ENCODE data around the gene PC.

PC gene

DNA sequence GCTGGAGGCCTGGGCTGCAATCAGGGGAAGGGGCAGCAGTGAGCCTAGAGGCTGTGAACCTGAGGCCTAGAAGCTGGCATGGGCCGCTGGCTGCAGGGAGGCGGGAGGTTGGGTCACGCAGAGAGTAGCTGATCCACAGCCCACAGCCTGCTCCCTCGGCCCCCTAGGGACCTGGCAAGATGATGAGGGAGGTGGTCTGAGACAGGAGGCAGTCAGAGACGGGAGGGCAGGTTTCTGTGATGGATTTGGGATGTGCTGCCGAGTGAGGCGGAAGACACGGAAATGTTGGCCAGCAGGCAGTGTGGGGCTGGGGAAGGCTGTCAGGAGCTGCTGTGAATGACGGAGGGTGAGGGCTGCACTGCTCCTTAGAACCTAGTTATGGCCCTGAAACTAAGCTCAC, 78.6 kb downstream of the PC start:
- no peak overlapping the region for H3K27ac ChIP-seq (ENCODE audit: low read length, poor library complexity, severe bottlenecking)
- no peaks in the 10 kb centered on the region for H3K9me3 ChIP-seq (ENCODE audit: control insufficient read depth, low read length)
- H3K4ac ChIP-seq (ENCODE audit: low read depth in 1 of 2, low read length in 2 of 2): no peak overlapping the region
- no peak overlapping the region for H2BK15ac ChIP-seq (ENCODE audit: low read depth, poor library complexity, severe bottlenecking)
- H3K18ac ChIP-seq (ENCODE audit: low read depth in 1 of 2, low read length in 2 of 2): no peak overlapping the region
- H3K79me1 ChIP-seq (replicated peaks; ENCODE audit: low read length, poor library complexity, severe bottlenecking): peaks cover 25% of the 10 kb centered on the region
- peaks cover 0 to 3% of the 10 kb centered on the region in 2 experiments for H3K36me3 ChIP-seq (ENCODE audit: control insufficient read depth in 1 of 2, insufficient read depth in 2 of 2, low read depth in 1 of 2, low read length in 2 of 2)
- H4K8ac ChIP-seq (ENCODE audit: low read length): no peak overlapping the region
- 90% methylated on average over 9 of the region's 9 CpGs for WGBS
- DNase-seq: no peak
- no peak overlapping the region for H3K4me3 ChIP-seq (ENCODE audit: insufficient read depth in 1 of 2, low read depth in 1 of 2, low read length in 2 of 2)
- no peak overlapping the region for H2BK12ac ChIP-seq (ENCODE audit: low read length in 2 of 2)
- H4K91ac ChIP-seq (ENCODE audit: low read length): no peak overlapping the region
- H2AK5ac ChIP-seq (ENCODE audit: low read length, severe bottlenecking): no peak overlapping the region
- H2BK5ac ChIP-seq (ENCODE audit: low read depth, low read length, poor library complexity, severe bottlenecking): no peak overlapping the region
- peak overlapping the region in 1 of 2 experiments; percentile 36 for H3K14ac ChIP-seq (ENCODE audit: low read length in 2 of 2)
- no peak overlapping the region for H3K4me2 ChIP-seq (ENCODE audit: low read length, poor library complexity, severe bottlenecking)
- H2AFZ ChIP-seq (ENCODE audit: low read depth, low read length): no peak overlapping the region
- no peak overlapping the region for H3K9ac ChIP-seq (ENCODE audit: low read length)
- no peak overlapping the region for H3K23ac ChIP-seq (ENCODE audit: low read length in 2 of 2)
- H3K4me1 ChIP-seq (ENCODE audit: control insufficient read depth, insufficient read depth, low read depth, low read length): peaks cover 32% of the 10 kb centered on the region
- H3K27me3 ChIP-seq (ENCODE audit: control insufficient read depth in 1 of 2, insufficient read depth in 1 of 2, low read length in 2 of 2): peaks cover 0 to 4% of the 10 kb centered on the region in 2 experiments
- H2BK120ac ChIP-seq (ENCODE audit: low read depth, low read length): no peak overlapping the region

DNA sequence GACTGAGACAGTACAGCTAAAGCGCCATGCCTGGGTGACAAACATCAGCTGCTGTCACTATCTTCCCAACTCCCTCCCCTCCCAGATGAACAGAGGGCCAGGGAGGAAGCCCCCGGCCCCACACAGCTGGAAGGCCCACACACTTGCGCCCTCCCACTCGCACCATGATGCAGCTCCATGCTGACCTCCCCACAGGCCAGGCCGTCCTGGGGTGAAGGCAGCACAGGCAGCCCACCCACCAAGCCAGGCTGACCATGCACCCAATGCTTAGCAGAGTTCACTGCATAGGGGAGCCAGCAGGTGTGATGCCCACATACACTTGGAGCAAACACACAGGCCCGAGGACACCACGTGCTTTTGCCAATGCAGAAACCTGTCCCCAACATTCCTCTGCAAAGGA, 79.2 kb downstream of the PC start:
- Histone ChIP-seq H2BK120ac (ENCODE audit: low read depth, low read length) (no peak overlapping the region), H2BK12ac (ENCODE audit: low read length in 2 of 2) (no peak overlapping the region), H2BK5ac (ENCODE audit: low read depth, low read length, poor library complexity, severe bottlenecking) (no peak overlapping the region), H3K9me3 (ENCODE audit: control insufficient read depth, low read length) (no peaks in the 10 kb centered on the region), H3K27ac (ENCODE audit: low read length, poor library complexity, severe bottlenecking) (no peak overlapping the region), H3K4me1 (ENCODE audit: control insufficient read depth, insufficient read depth, low read depth, low read length) (peaks cover 32% of the 10 kb centered on the region), H3K23ac (ENCODE audit: low read length in 2 of 2) (no peak overlapping the region), H3K79me1 (replicated peaks; ENCODE audit: low read length, poor library complexity, severe bottlenecking) (peaks cover 24% of the 10 kb centered on the region), H3K27me3 (ENCODE audit: control insufficient read depth in 1 of 2, insufficient read depth in 1 of 2, low read length in 2 of 2) (peaks cover 0 to 4% of the 10 kb centered on the region in 2 experiments), H3K9ac (ENCODE audit: low read length) (peak overlapping the region; percentile 38), H2BK15ac (ENCODE audit: low read depth, poor library complexity, severe bottlenecking) (no peak overlapping the region), H3K4me2 (ENCODE audit: low read length, poor library complexity, severe bottlenecking) (no peak overlapping the region), H4K8ac (ENCODE audit: low read length) (no peak overlapping the region), H3K4me3 (ENCODE audit: insufficient read depth in 1 of 2, low read depth in 1 of 2, low read length in 2 of 2) (no peak overlapping the region), H3K36me3 (ENCODE audit: control insufficient read depth in 1 of 2, insufficient read depth in 2 of 2, low read depth in 1 of 2, low read length in 2 of 2) (peaks cover 0 to 3% of the 10 kb centered on the region in 2 experiments), H4K91ac (ENCODE audit: low read length) (peak overlapping the region; percentile 87), H3K14ac (ENCODE audit: low read length in 2 of 2) (peak overlapping the region in 1 of 2 experiments; percentile 6), H2AFZ (ENCODE audit: low read depth, low read length) (no peak overlapping the region), H3K4ac (ENCODE audit: low read depth in 1 of 2, low read length in 2 of 2) (no peak overlapping the region), H3K18ac (ENCODE audit: low read depth in 1 of 2, low read length in 2 of 2) (no peak overlapping the region), H2AK5ac (ENCODE audit: low read length, severe bottlenecking) (no peak overlapping the region)
- no peak for DNase-seq
- WGBS: 90% methylated on average over 5 of the region's 7 CpGs

DNA sequence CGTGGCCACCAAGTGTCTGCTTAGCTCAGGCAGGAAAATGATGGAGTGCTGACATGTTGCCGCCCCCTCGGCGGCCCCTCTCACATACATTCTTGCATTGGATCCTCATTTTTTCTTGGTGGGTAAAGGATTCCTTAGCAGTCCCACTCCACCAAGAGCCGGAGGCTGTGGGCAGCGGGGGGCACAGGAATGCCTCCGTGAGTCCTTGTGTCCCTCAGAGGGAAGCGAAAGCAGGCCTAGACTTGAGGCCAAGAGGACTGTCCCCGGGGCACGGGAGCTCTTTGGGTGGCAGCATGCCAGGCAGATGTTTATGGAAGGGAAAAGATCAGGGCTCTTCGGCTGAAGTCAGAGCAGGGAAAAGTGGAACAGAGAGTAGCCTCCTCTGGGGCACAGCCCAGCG, 79.7 kb downstream of the PC start:
- H2AK5ac ChIP-seq (ENCODE audit: low read length, severe bottlenecking): no peak overlapping the region
- no peak overlapping the region for H3K4me3 ChIP-seq (ENCODE audit: insufficient read depth in 1 of 2, low read depth in 1 of 2, low read length in 2 of 2)
- H4K8ac ChIP-seq (ENCODE audit: low read length): no peak overlapping the region
- H3K79me1 ChIP-seq (replicated peaks; ENCODE audit: low read length, poor library complexity, severe bottlenecking): peaks cover 26% of the 10 kb centered on the region
- no peak overlapping the region for H3K14ac ChIP-seq (ENCODE audit: low read length in 2 of 2)
- H2BK120ac ChIP-seq (ENCODE audit: low read depth, low read length): no peak overlapping the region
- H3K4me1 ChIP-seq (ENCODE audit: control insufficient read depth, insufficient read depth, low read depth, low read length): peaks cover 30% of the 10 kb centered on the region
- no peak overlapping the region for H3K23ac ChIP-seq (ENCODE audit: low read length in 2 of 2)
- H3K9me3 ChIP-seq (ENCODE audit: control insufficient read depth, low read length): no peaks in the 10 kb centered on the region
- peak overlapping the region; percentile 38 for H3K9ac ChIP-seq (ENCODE audit: low read length)
- no peak overlapping the region for H3K4me2 ChIP-seq (ENCODE audit: low read length, poor library complexity, severe bottlenecking)
- H3K18ac ChIP-seq (ENCODE audit: low read depth in 1 of 2, low read length in 2 of 2): no peak overlapping the region
- no peak overlapping the region for H2BK5ac ChIP-seq (ENCODE audit: low read depth, low read length, poor library complexity, severe bottlenecking)
- 89% methylated on average over 12 of the region's 12 CpGs for WGBS
- no peak overlapping the region for H3K4ac ChIP-seq (ENCODE audit: low read depth in 1 of 2, low read length in 2 of 2)
- peaks cover 0 to 3% of the 10 kb centered on the region in 2 experiments for H3K36me3 ChIP-seq (ENCODE audit: control insufficient read depth in 1 of 2, insufficient read depth in 2 of 2, low read depth in 1 of 2, low read length in 2 of 2)
- no peak overlapping the region for H2AFZ ChIP-seq (ENCODE audit: low read depth, low read length)
- no peak overlapping the region for H3K27ac ChIP-seq (ENCODE audit: low read length, poor library complexity, severe bottlenecking)
- H3K27me3 ChIP-seq (ENCODE audit: control insufficient read depth in 1 of 2, insufficient read depth in 1 of 2, low read length in 2 of 2): peaks cover 0 to 4% of the 10 kb centered on the region in 2 experiments
- peak overlapping the region; percentile 31 for H2BK15ac ChIP-seq (ENCODE audit: low read depth, poor library complexity, severe bottlenecking)
- DNase-seq: no peak
- H4K91ac ChIP-seq (ENCODE audit: low read length): no peak overlapping the region
- no peak overlapping the region for H2BK12ac ChIP-seq (ENCODE audit: low read length in 2 of 2)

DNA sequence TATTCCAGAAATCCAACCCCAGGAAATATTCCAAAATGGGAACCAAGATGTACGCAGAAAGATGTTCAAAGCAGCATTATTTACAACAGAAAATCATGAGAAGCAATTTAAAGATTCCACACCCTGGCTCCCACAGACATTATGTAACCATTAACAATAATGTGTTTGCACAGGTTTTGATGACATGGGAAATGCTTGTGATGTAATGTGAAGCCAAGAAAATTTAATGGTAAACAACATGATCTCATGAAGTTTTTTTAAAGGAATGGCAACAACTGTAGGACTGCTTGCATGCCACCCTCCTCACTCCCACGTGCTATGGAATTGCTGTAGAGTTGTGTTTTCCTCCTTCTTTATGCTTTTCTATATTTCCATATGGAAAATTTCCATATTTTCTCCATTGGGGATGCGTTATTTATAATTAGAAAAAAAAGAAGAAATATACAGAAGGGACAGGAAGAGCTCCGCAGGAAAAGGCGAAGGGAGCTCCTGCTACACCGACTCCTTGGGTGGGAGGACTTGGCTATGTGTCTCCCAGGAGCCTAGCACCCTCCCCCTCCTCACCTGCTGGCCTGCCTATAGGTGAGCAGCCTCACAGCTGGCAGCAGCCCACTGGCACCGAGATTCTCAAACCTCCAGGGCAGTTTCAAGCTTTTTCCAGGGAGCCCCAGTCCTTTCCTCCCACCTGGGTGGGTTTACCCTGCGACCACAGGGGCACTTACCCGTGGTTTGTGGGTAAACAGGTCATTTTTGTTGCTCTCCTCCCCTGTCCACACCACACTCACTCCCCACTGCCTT, 80.4 kb downstream of the PC start:
- no peak overlapping the region for H3K27ac ChIP-seq (ENCODE audit: low read length, poor library complexity, severe bottlenecking)
- H4K91ac ChIP-seq (ENCODE audit: low read length): no peak overlapping the region
- H3K9ac ChIP-seq (ENCODE audit: low read length): no peak overlapping the region
- H3K4me2 ChIP-seq (ENCODE audit: low read length, poor library complexity, severe bottlenecking): no peak overlapping the region
- no peak overlapping the region for H2BK5ac ChIP-seq (ENCODE audit: low read depth, low read length, poor library complexity, severe bottlenecking)
- no peak overlapping the region for H2BK120ac ChIP-seq (ENCODE audit: low read depth, low read length)
- no peak overlapping the region for H2BK12ac ChIP-seq (ENCODE audit: low read length in 2 of 2)
- no peak overlapping the region for H3K14ac ChIP-seq (ENCODE audit: low read length in 2 of 2)
- H2BK15ac ChIP-seq (ENCODE audit: low read depth, poor library complexity, severe bottlenecking): peak overlapping the region; percentile 31
- WGBS: 92% methylated on average over 8 of the region's 9 CpGs
- H3K4ac ChIP-seq (ENCODE audit: low read depth in 1 of 2, low read length in 2 of 2): no peak overlapping the region
- no peak for DNase-seq
- H3K4me3 ChIP-seq (ENCODE audit: insufficient read depth in 1 of 2, low read depth in 1 of 2, low read length in 2 of 2): no peak overlapping the region
- H3K18ac ChIP-seq (ENCODE audit: low read depth in 1 of 2, low read length in 2 of 2): no peak overlapping the region
- H2AFZ ChIP-seq (ENCODE audit: low read depth, low read length): no peak overlapping the region
- no peak overlapping the region for H3K23ac ChIP-seq (ENCODE audit: low read length in 2 of 2)
- peaks cover 26% of the 10 kb centered on the region for H3K79me1 ChIP-seq (replicated peaks; ENCODE audit: low read length, poor library complexity, severe bottlenecking)
- H3K4me1 ChIP-seq (ENCODE audit: control insufficient read depth, insufficient read depth, low read depth, low read length): peaks cover 24% of the 10 kb centered on the region
- peaks cover 0 to 3% of the 10 kb centered on the region in 2 experiments for H3K36me3 ChIP-seq (ENCODE audit: control insufficient read depth in 1 of 2, insufficient read depth in 2 of 2, low read depth in 1 of 2, low read length in 2 of 2)
- H4K8ac ChIP-seq (ENCODE audit: low read length): no peak overlapping the region
- peaks cover 0 to 4% of the 10 kb centered on the region in 2 experiments for H3K27me3 ChIP-seq (ENCODE audit: control insufficient read depth in 1 of 2, insufficient read depth in 1 of 2, low read length in 2 of 2)
- no peak overlapping the region for H2AK5ac ChIP-seq (ENCODE audit: low read length, severe bottlenecking)
- no peaks in the 10 kb centered on the region for H3K9me3 ChIP-seq (ENCODE audit: control insufficient read depth, low read length)
